GM18526 (cell line): Measurements from ENCODE around the gene C2CD4D.

ENCODE experiments used
- POLR2A ChIP-seq: IDR thresholded peaks from 3 replicates; pipeline ENCODE4 v1.6.1; 2011; ENCODE audit not compliant: insufficient read length; ENCODE audit errors: extremely low read depth

Gene C2CD4D

DNA sequence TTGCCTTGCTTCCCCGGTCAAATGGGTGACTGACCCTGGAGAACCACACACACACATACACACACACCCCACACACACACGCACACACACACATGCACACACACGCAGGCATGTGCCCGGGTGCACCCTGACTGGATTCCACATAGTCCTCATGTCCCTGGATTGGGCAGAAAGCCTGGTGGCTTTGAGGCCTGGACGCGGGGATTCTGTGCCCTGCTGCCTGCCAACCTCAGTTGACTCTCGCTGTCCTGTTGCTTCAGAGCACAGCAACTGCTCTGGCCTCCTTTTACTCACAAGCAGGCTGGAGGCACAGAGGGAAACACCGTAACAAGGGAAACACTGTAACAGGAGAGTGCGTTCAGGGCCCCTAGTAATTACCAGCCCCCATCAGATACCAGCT, 14.4 kb downstream of the C2CD4D start:
- no peak for TF ChIP-seq POLR2A

DNA sequence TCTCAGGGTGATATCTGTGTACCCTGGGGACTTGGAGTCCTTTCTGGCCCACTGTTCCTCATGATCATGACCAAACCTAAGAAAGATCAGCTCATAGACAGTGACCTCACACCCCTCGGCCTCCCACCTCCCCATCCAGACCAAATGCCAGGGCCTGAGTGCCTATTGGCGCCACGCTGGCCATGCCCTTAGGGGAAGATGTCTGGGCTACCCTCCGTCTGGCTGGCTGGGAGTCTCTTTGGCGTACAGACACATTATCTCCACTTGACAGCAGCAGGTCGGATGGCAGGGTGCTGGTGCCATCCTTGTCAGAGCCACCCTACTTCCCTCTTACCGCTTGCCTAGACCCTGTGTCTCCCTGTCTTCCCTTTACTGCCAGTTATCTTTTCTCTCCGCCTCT, 16.4 kb downstream of the C2CD4D start:
- TF ChIP-seq POLR2A: no peak

DNA sequence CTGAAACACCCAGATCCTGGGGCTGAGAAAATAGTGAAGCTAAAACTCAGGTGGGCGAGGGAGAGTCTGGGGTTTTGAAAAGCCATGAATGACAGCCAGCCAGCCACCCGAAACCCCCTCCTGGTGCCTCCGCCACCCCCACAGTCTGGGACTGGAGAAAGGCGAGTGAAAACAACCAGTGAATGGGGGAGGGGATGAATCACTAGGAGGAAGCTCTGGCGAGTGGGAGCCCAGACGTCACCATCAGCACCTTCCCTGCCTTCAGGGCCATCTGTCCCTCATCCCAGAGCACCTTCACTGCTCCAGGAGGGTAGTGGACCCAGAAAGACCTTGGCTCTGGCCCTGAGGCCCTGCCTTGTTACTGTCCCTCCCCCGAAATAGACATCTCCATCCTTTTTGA, 17.2 kb downstream of the C2CD4D start:
- TF ChIP-seq POLR2A: no peak

DNA sequence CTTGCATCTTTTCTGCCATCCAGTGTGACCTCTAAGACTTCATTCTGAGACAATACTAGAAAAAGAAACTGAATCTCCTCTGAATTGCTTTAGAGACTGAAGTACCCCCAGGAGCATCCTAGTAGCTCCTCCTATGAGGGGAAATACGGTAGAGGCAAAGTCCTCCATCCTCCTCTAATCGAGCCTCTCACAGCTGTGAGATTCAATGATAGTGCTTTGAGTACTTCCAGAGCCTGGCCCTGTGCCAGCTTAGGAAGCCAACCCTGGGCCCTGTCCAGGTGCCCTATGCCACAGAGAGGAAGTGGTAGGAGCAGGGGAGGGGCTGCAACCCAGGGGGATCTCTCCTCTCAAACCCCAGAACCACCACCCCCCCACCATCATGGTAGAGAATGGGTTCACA, 18.7 kb downstream of the C2CD4D start:
- TF ChIP-seq POLR2A: no peak

DNA sequence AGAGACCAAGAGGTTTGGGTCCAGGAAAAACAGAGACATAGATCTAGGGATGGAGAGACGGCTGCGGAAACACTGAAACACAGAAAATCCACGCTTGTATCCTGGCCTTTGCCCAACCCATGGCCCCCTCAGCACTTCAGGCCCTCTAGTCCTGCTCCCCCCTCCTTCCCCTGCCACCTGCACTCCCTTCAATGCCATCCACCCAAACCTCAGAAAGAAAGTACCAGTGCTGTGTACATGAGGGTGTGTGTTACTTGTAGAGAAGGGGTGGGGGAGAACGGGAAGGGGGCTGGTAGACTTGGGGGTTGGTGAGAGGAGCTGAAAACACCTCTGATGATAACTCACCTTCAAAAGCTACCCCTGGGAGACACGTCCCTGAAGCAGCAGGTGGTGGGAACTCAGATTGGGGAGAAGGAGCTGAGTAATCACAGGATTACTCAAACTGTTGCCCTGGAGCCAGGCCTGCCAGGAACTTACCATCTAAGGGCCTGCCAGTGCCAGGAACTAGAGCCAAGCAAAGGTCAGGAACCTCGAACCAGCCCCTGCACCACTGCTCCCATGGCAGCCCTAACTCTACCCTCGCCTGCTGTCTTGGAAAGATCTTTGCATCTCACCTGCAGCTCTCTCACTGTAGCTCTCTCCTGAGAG, 19.5 kb downstream of the C2CD4D start:
- TF ChIP-seq POLR2A: no peak

DNA sequence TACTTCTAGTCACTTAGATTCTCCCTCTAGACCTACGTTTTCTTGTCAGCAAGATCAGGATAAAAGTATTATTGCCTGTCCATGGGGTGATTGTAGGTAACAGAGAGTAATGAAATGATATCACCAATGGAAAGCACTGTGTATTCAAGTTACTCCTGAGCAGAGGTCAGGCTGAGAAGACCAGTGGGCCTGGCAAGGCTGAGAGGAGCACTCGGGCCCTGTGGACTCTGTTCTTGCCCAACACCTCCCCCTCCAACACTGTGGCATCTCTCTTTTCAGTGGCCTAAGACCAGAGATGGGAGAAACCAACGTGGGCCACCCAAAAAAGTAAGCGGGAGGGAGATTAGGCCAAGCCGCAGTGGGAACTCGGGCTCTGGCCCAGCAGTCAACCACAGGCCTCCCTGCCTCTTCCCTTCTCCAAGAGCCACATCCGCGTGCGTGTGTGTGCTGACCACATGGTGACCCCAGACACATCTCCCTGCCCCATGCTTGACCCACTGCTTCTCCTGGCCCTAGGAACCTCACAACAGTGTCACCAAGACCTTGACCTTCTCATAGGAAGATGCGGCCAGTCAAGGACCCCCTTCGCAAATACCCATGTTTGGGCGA, 20.3 kb downstream of the C2CD4D start:
- no peak for TF ChIP-seq POLR2A

DNA sequence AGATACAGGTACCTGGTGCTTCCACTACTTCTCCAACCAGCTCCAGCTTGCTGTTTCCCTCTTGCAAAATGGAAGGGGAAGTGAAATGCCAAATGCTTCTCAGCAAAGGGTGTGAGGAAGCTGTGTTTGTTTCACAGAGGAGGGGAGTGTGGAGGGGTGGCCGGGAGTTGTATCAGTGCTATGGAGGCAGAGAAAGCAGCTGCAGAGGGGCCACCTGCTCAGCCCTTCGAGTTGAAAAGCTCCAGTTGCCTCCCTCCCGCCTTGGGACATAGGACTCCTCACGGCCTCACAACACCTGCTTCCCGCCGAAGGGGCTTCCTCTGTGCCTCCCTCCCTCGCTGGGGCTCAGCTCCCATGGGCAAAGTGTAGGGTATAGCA, 22.3 kb downstream of the C2CD4D start:
- no peak for TF ChIP-seq POLR2A

DNA sequence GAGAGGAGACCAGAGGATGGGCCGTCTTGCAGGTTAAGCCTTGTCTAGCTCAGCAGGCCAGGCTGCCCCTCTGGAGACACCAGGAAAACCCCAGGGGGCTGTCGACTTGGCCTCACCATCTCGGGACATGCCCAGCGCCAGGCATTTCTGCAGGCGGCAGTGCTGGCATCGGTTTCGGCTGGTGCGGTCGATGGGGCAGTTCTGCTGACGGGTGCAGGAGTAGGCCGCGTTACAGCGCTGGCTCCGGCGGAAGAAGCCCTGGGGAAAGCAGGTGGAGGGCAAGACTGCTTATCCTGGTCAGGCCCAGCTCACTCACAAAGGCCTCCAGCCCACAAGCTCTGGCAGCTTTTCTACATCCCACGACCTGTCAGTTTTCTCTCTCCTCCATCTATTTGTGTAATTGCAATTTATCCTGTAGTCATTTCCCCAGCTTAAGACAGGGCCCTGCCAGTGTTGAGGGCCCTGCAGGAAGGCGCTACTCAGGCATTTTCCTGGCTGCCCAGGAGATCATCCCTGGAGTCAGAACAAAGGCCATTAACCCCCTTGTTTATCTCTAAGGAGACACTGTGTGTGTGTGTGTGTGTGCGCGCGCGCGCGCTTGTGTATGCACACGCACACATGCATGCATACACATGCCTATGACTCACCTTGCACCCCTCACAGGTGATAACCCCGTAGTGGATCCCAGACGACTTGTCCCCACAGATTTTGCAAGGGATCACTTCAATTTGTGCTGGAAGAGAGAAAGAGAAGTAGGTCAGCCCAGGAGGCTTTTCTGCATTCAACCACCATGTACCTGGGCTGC, 22.9 kb downstream of the C2CD4D start:
- TF ChIP-seq POLR2A: no peak

DNA sequence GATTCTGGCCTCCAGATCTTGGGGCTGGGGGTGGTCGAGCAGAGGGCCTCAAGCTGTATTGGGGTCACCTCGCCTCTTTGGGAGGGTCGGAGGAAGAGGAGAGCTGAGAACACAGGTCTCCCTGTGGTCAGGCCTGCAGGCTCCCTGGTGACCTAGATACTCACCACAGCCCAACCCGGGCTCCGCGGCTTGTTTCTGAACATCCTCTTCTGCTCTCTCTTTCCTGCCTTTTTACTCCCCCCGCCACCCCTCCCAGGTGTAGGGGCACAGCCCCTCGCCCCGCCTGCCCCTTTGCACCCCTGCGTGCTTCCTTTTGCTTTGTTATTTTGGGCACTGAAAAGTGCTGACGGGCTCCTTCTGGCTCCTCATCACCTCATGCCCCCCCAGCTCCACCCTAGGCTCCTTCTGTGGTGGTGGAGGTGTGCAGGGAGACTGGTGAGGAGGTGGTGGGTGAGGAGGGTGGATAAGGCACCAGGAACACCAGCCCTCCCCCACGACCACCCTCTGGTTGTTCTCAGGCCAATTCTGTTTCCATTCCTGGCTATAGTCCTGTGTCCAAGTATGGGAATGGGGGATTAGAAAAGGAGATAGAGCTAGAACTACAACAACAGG, 23.8 kb downstream of the C2CD4D start:
- no peak for TF ChIP-seq POLR2A

DNA sequence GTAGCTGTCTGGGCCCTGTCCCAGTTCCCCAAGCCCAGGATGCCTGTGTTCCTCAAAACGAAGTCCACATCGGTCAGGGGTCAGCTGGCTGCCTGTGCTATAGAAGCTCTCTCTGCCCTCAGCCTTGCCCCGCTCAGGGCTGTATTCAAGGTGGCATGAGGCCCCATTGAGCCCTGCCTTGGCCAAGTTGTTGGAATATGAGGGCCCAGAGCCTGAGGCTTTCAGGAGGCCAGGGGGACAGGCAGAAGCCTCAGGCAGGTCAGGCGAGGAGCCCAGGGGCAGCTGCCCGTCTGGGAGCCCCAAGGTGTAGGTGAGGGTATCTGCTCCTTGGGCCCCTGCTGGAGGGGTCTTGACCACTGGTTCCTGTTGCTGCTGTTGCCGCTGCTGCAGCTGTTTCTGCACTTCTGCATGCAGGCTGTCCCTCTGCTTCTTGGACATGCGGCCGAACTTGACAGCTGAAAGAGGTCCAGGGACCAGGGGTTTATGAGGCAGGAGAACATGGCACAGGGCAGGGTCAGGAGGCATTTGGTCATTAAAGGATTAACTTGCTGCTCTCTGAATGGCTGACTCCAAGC, 24.6 kb downstream of the C2CD4D start:
- no peak for TF ChIP-seq POLR2A

DNA sequence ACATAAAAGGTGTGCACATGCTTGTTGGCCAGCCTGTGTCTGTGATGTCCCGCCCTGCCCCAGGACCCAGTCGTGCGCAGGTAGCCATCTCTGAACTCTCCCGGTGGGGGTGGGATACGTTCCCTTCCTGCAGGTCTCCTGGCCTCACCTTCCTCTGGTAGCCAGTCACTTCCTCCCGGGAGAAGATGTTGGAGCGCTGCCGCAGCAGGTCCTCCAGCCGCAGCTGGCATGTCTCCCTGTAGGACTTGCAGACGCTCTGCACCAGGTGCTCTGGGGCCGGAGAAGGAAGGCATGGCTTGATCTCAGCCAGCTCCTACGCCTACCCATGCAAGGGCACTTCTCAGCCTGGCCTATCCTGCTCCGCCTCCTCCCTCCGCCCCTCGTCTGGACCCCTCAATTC, 25.2 kb downstream of the C2CD4D start:
- no peak for TF ChIP-seq POLR2A

DNA sequence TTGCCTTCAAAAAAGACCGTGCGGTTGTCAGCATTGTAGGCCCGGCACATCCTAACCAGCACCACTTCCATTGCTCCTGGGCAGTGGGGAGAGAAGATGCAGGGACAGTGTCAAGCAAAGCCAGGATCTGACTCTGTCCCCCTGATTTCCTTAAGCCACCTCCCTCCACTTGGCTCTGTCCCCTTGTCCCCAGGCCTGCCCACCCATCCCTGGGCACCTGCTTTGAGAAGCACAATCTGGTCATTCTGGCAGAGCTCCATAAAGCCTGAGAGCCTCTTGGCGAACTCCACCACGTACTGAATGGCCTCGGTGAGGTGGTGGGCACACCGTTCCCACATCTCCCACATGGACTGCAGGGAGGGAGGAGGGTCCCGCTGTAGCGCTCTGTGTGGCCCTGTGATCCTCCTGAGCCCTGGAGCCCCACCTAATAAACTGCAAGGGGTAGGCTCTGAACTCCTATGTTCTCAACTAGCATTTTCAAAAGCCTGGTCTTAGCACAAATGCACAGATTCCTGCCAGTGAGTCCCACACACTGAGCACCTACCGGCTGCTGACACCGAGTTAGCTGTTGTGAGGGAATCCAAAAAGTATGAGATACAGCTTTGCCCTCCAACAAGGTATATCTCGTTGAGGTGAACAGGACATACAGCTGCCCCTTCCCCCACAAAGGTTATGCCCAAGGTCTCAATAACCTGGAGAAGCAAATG, 26.2 kb downstream of the C2CD4D start:
- TF ChIP-seq POLR2A: no peak

DNA sequence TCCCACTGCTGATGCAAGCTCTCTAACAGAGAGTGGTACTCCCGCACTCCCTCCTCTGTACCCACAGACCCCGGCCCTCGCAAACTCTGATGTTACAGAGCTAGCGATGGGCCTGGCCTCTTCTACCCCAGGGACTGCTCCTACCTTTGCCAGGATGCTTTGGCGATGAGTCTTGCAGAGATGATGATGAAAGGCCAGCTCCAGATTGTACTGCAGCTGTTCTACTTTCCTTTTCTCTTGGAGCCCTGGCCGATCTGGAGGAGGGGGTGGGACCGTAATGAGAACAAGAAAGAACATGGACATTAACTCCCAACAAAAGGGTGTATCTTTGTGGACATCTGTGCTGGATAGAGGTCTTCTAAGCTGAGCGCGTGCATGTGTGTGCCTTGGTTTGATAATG, 28.4 kb downstream of the C2CD4D start:
- no peak for TF ChIP-seq POLR2A

DNA sequence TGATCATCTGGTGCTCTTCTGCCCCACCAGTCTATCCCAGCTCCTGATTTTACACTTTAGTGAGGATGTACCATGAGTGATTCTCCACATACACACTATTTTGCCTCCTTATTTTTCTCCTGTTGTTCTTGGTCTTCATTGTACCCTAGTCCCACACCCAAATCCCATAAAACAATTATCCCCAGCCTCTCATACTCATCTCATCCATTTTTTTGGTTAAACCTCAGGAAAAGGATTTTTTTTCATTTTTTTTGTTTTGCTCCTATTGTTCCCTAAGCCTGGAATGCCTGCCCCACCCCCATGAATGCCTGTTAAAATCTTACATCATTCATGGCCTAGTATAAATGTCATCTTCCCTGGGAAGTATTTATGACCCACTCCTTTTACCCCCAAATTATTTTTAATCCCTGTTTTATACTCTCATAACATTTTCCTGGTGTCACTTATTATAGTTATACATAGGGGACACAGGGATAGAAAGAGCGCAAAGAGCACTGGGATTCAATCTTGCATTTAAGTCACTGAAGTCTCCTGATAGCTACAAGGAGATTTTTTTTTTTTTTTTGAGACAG, 29.5 kb downstream of the C2CD4D start:
- no peak for TF ChIP-seq POLR2A
